NK-92 treated with Interleukin-12 subunit alpha and Interleukin-12 subunit beta, amount 100 ng/mL, for 24 hours (cell line): Measurements from ENCODE around the gene ADAMTS12.

Experiments used
- DNase-seq: peaks from one replicate; lab custom pipeline; 2025; lab: John Stamatoyannopoulos, UW

Gene ADAMTS12

GRCh38 chr5:33711094-33711679, 180.6 kb downstream of the ADAMTS12 start:
- DNase-seq = no peak

DNA sequence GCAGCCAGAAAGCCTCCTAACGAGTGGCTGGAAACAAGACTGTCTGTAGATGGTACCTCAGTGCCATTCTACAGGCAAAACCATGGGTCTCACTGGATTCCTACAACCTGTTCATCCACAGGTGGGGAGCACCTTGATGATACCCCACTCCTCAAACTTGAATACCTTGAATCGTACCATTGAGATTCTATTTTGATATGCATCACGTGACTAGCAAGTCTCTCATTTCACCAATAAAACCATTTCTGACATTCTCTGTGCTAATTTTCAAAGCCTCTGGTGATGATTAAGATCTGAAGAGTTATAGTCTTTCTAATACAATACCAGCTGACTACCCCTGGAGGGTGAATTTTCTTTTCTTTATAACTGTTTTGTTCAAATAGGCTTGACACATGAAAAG, 188.9 kb downstream of the ADAMTS12 start:
- no peak for DNase-seq

- no peak for DNase-seq
Measured at GRCh38 chr5:33701951-33702350, 189.8 kb downstream of the ADAMTS12 start.

GRCh38 chr5:33701251-33701650, 190.5 kb downstream of the ADAMTS12 start:
- DNase-seq = no peak

GRCh38 chr5:33696411-33696810, 195.4 kb downstream of the ADAMTS12 start:
- no peak for DNase-seq

- no peak for DNase-seq
Measured at GRCh38 chr5:33692980-33693379, 198.8 kb downstream of the ADAMTS12 start.

- DNase-seq = no peak
Measured at GRCh38 chr5:33691856-33692255, 199.9 kb downstream of the ADAMTS12 start.

DNA sequence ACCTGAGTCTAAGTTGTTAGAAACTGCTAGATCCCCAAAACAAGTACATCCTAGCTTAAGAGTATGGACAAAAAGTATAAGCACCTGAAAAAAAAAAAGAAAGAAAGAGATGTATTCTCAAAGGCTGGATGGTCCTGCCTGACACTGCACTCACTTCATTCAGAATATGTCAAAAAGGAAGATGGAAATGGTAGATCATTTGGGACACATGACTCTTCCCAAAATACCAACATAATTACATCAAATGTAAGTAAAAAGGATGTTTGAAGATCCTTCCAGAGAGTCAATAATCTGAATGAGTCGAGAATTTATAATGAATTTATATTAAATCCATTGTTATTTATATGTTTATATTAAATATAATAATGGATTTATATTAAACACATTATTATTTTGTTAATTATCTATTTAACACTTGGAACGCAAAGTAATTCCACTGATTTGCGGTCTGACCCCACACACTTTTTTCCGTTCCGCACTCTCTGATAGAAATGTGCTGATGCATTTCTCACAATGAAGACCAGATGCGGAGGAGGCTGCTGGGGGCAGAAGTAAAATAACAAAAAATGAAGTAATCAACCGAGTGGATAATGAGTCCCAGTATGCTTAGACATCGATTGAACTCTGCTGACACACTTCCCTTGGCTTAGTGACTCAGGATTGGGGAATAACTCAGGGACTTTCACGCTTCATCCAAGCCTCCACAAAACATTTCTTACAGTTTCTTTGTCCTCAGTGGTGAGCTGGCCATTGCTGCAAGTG, 201.2 kb downstream of the ADAMTS12 start:
- no peak for DNase-seq

- DNase-seq = no peak
Measured at GRCh38 chr5:33688526-33688925, 203.3 kb downstream of the ADAMTS12 start.

DNA sequence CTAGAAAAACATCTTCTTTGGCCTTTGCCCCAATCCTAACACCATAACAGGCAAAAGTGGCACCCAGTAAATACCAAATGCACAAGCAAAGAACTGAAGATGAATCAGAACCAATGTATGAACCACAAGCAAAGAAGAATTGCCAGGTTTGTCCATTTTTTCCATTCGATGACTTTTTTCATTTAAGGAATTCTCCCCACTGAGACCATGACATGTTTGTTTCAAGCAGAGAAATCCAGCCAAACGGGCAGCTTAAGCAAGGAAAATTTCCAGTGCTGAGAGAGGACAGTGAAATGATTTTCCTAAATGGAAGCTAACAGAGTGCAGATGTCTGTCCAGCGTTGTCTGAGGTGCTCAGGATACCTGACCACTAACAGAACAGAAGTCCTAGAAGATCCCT, 203.7 kb downstream of the ADAMTS12 start:
- DNase-seq = no peak

GRCh38 chr5:33685873-33686755, 205.7 kb downstream of the ADAMTS12 start:
- DNase-seq = no peak

DNA sequence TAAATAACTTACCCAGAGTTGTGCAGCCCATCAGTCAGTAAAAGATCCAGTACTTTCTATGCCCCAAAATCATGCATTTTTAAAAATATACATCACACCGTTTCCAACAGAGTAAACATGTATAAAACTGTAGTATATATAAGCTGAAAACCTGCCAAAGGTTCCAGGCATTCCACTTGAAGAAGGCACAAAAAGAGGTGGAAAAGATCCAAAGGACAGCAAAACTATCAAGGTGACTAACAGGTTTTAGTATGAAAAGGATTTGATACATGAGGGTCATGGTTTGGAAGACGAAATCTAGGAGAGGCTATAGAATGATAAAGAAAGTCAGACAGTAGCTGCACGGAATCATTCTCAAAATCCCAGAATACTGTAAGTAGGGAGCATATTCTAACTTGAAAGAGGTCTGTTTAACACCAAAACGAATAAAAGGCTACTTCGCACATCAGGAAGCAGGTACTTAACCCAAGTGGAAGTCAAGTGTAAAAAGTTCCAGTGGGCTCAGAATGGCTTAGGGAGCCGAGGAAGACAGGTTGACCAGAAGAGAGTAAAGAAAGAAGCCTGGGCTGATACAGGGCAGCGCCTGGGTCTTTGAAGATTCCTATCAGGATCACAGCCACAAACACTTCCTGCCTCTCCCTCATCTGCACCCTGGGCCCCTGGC, 207.2 kb downstream of the ADAMTS12 start:
- no peak for DNase-seq

DNA sequence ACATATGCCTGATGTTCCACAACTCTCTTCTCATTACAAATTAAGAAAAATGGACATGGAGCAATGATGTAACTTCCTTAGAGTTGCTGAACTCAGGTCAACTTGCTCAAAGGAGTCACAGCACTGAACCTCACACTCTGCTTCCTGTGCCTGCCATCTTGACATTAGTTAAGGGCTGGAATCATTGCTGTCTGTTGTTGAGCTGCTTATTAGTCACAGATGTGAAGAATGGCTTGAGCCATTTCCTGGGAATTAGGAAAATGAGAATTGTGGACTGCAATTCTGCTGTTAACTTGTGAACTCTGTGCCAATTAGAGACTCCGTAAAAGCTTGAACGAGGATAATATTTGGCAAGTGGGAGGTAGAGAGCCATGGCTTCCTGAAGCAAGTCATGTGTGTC, 212.0 kb downstream of the ADAMTS12 start:
- DNase-seq = no peak

DNA sequence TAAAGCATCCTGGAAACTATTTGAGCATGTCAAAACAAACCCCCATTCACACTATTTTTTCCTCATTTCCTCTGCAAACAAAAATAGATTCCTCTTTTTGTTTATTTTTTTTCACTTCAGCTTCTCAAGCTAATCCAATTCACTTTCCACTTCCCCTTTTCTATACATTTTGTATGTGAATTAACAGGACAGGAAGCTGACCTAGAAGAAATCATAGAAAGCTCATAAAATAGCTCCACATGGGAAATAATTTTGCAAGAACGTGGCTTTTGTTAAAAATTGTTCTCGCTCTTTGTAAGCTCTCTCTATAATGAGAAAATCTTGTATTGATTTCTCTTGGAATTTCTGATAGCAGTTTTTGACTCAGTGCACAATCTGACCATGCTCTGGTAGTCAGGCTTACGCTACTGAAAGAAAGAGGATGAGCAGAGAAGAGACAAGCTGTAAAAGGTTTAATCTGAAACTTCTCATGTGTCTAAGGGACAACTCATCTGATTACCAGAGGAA, 215.8 kb downstream of the ADAMTS12 start:
- DNase-seq = no peak

GRCh38 chr5:33671700-33672291, 220.0 kb downstream of the ADAMTS12 start:
- no peak for DNase-seq

- no peak for DNase-seq
Measured at GRCh38 chr5:33662722-33663427, 228.9 kb downstream of the ADAMTS12 start.

DNA sequence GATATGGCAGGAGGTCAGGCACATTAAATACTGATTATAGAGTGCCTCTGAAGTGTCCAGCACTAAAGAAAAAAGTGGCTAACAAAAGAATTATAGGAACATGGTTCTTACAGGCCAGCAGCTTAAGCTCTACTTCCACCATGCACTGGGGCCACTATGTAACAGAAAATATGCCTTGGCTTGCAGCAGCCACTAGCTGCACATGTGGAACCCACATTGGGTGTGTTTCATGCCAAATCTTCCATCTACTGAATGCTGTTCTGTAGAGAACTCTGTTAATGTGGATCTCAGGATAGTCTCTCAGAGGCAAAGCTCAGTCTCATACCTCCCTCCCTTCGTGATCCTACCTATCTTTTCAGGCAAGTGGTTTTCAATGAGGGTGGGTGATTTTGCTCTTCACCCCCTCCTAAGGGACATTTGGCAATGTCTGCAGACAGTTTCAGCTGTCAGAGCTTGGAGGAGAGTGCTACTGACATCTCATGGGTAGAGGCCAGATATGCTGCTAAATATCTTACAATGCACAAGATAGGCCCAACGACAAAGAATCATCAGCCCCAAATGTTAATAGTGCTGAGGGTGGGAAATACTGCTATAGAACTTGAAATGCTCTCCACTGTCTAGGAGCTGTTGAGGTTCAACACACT, 232.1 kb downstream of the ADAMTS12 start:
- no peak for DNase-seq

GRCh38 chr5:33657804-33658440, 233.9 kb downstream of the ADAMTS12 start:
- DNase-seq = no peak

DNA sequence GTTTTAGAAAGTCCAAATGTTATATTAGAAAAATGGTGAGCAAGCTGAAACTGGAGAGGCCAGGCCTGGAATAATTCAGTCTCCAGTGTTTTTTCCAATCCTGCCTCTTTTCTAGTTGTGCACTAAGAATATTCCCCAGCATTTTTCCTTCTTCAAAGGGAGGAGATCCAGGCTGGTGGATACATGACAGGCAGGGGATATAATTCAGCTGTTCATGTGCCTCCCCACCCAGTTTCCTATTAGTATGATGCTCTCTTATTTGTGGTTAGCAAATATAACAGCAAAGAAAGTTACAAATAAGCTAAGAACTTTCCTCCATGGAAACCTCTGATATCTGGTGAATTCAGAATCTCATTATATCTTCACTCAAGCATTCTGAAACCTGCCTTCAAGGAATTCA, 234.6 kb downstream of the ADAMTS12 start:
- no peak for DNase-seq

- no peak for DNase-seq
Measured at GRCh38 chr5:33650911-33651310, 240.9 kb downstream of the ADAMTS12 start.
